Esophagus muscularis mucosa (tissue), 4 donors: ENCODE data around the gene L3MBTL1.

Source experiments
- CTCF ChIP-seq, 3 experiments: fragments of 200-600 bp in 2 of 3; fragments of 450-650 bp in 1 of 3; sonication (generic) in 2 of 3; IDR thresholded peaks; one replicate each; pipeline ENCODE4 v1.5.1; 2017 to 2019; ENCODE audit warnings: antibody characterized with exemption in 3 of 3, mild to moderate bottlenecking in 2 of 3, moderate library complexity in 1 of 3
- EP300 ChIP-seq: sonication (generic); formaldehyde crosslinking; IDR thresholded peaks from one replicate; pipeline ENCODE4 v1.6.1; 2017; ENCODE audit warnings: antibody characterized with exemption
- POLR2AphosphoS5 ChIP-seq, 2 donors: sonication (generic); formaldehyde crosslinking; IDR thresholded peaks; one replicate each; pipeline ENCODE4 v1.6.1; 2017; ENCODE audit warnings: antibody characterized with exemption in 2 of 2

GRCh38 chr20:43534016-43534415, 26.5 kb downstream of the L3MBTL1 start:
- TF ChIP-seq CTCF (IDR thresholded peaks at IDR 0.05) (no peak), POLR2AphosphoS5 (IDR thresholded peaks at IDR 0.05) (no peak), EP300 (no peak)
